ENCODE measurements around the gene VPS41.

Gene VPS41

GRCh38 chr7:38686888-38687287 is 222.1 kb downstream of the VPS41 start:
- H3K27ac ChIP-seq: no peak overlapping the region
- TF ChIP-seq CTCF (conservative IDR thresholded peaks at IDR 0.05): no peak

- no peak overlapping the region for H3K27ac ChIP-seq
- TF ChIP-seq CTCF (conservative IDR thresholded peaks at IDR 0.05): no peak
Measured at GRCh38 chr7:38685851-38686250, 223.1 kb downstream of the VPS41 start.

- no peak overlapping the region; the same call in 1 of the 2 replicates for H3K27ac ChIP-seq
- TF ChIP-seq CTCF (conservative IDR thresholded peaks at IDR 0.05): no peak
Measured at GRCh38 chr7:38682606-38683005, 226.4 kb downstream of the VPS41 start.

DNA sequence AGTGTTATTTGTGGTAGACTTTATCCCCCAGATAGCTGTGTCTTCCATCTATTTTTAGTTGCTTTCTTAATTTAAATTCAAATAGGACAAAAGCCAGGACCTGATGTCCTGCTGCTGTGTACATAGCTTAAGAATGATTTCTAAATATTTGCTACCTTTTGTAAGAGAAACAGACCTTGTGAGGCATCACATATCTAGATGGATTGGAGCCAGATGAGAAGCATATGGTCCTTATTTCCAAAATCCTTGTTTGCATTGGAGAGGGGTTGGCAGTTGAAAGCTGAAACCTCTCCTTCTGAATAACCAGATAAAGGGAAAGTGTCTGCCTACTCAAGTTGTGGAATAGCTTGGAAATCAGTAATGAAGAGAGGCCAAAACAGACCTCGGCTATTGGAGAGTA is 227.1 kb downstream of the VPS41 start:
- TF ChIP-seq CTCF (conservative IDR thresholded peaks at IDR 0.05): no peak

GRCh38 chr7:38679419-38679818 is 229.6 kb downstream of the VPS41 start:
- TF ChIP-seq CTCF (conservative IDR thresholded peaks at IDR 0.05): no peak
- H3K27ac ChIP-seq: no peak overlapping the region

More for the DNA sequence above, 227.1 kb downstream of the VPS41 start:
- no peak overlapping the region; the same call in 1 of the 2 replicates for H3K27ac ChIP-seq

DNA sequence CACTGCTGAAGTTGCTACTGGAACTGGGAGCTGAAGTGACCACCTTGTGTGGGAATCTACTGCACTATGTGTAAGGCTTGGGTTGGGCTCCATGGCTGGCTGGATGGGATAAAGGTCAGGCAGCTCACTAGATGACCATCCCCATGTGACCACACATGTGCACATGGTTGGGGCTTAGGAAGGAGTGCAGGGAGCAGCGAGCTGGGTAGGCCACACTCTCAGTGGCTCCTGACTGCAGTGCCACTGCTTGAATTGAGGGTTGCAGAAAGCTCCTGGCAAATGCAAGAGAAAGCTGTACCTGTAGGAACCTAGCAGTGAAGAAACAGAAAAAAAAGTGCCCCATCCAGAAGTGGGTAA is 230.3 kb downstream of the VPS41 start:
- no peak for TF ChIP-seq CTCF (conservative IDR thresholded peaks at IDR 0.05)
- H3K27ac ChIP-seq: no peak overlapping the region

DNA sequence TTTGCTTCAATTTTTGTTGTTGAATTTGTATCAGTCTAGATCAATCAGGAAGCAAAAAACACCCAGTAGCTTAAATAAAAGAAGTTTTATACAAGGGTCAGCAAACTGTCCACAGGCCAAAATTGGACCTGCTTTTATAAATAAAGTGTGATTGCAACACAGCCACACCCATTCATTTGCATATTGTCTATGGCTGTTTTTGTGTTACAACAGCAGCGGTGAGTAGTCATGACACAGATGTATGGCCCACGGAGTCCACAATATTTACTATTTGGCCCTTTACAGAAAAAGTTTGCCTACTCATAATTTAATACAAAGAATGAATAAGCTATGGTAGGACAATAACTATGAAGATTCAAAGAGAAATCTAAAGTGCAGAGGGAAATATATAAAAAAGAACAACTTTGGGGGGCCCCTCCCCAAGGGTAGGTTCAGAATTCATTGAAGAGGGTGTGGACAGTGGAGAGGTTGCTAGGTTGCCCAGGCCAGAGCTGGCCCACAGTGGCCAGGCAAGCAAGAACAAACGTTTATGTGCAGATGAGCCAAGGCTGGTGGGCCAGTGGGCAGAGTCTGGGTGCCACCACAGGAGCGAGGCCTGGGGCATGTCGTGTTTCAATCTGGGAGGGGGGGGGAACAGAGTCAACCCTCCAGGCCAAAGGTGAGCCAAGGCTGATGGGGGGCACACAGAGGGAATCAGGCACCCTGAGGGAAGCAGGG is 230.9 kb downstream of the VPS41 start:
- TF ChIP-seq CTCF (conservative IDR thresholded peaks at IDR 0.05): no peak
- H3K27ac ChIP-seq: no peak overlapping the region
